NB4 (cell line): Measurements from ENCODE around the gene TCHP.

Source experiments
- MYC ChIP-seq: IDR thresholded peaks from 2 replicates; pipeline ENCODE4 v1.6.1; 2011; ENCODE audit warnings: low read depth, low read length
- POLR2A ChIP-seq: IDR thresholded peaks from 2 replicates; pipeline ENCODE4 v1.6.1; 2011; ENCODE audit warnings: mild to moderate bottlenecking; ENCODE audit not compliant: insufficient read length; ENCODE audit errors: extremely low read depth
- TF ChIP-seq, protein P1 (sequence below): IDR thresholded peaks from one replicate; pipeline ENCODE4 v1.5.1; 2012; ENCODE audit warnings: low read depth, low read length

DNA sequence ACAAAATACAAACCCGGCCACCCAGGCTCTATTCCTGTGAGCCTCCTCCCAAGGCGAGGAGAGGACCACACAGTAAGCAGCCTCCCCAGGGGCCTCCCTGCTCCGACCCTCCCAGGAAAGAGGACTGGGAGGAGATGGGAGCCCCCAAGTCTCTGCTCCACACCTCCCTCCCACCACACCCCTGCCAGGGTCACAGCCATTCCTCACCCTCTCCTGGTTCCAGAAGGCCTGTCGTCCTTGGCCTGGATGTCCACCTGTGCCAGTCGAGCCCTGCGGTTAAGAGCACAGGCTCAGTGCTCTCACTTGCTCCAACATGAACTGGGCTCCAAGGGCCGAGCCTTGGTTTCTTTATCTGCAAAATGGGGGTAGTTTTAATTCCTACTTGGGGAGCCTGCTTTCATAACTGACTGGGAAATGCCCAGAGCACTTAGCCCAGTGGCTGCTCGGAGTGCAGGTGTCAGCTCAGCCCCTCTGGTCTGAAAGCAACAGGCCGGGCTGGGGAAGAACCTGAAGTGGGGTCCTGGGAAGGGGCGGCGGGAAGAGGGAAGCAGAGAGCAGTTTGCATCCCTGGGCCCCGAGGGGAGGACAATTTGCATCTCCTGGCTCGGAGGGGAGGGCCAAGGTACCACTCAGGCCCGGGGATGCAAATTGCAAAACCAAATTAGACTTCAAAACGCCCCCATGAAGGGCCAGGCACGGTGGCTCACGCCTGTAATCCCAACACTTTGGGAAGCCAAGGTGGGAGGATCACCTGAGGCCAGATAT is 23.6 kb downstream of the TCHP start:
- TF ChIP-seq, protein P1, sequence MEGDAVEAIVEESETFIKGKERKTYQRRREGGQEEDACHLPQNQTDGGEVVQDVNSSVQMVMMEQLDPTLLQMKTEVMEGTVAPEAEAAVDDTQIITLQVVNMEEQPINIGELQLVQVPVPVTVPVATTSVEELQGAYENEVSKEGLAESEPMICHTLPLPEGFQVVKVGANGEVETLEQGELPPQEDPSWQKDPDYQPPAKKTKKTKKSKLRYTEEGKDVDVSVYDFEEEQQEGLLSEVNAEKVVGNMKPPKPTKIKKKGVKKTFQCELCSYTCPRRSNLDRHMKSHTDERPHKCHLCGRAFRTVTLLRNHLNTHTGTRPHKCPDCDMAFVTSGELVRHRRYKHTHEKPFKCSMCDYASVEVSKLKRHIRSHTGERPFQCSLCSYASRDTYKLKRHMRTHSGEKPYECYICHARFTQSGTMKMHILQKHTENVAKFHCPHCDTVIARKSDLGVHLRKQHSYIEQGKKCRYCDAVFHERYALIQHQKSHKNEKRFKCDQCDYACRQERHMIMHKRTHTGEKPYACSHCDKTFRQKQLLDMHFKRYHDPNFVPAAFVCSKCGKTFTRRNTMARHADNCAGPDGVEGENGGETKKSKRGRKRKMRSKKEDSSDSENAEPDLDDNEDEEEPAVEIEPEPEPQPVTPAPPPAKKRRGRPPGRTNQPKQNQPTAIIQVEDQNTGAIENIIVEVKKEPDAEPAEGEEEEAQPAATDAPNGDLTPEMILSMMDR = no peak
- no peak for TF ChIP-seq POLR2A
- no peak for TF ChIP-seq MYC
